ENCODE data around the gene FZD10.

Gene FZD10

GRCh38 chr12:130202201-130202600, 39.9 kb downstream of the FZD10 start:
- TF ChIP-seq CREB1 (IDR thresholded peaks at IDR 0.05; ENCODE audit: low read depth) = no peak
- TF ChIP-seq MAX (IDR thresholded peaks at IDR 0.05) = no peak
- TF ChIP-seq EGR1 (IDR thresholded peaks at IDR 0.05) = no peak
- TF ChIP-seq, protein P1, sequence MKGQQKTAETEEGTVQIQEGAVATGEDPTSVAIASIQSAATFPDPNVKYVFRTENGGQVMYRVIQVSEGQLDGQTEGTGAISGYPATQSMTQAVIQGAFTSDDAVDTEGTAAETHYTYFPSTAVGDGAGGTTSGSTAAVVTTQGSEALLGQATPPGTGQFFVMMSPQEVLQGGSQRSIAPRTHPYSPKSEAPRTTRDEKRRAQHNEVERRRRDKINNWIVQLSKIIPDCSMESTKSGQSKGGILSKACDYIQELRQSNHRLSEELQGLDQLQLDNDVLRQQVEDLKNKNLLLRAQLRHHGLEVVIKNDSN (IDR thresholded peaks at IDR 0.05) = no peak
- no peak for TF ChIP-seq ZBTB7A (IDR thresholded peaks at IDR 0.05; ENCODE audit: low read depth)
- TF ChIP-seq CEBPB (IDR thresholded peaks at IDR 0.05) = no peak
- no peak for TF ChIP-seq TCF12 (IDR thresholded peaks at IDR 0.05; ENCODE audit: low read depth)

GRCh38 chr12:130203151-130203550, 40.9 kb downstream of the FZD10 start:
- no peak for TF ChIP-seq TEAD4 (IDR thresholded peaks at IDR 0.05)
- no peak for TF ChIP-seq MAX (IDR thresholded peaks at IDR 0.05)
- no peak for TF ChIP-seq NFIC (IDR thresholded peaks at IDR 0.05)
- TF ChIP-seq FOXM1 (IDR thresholded peaks at IDR 0.05; ENCODE audit: borderline replicate concordance, low read depth) = no peak
- TF ChIP-seq EP300 (IDR thresholded peaks at IDR 0.05; ENCODE audit: borderline replicate concordance) = no peak

- TF ChIP-seq RAD21 (IDR thresholded peaks at IDR 0.05; ENCODE audit: low read depth) = no peak
- no peak for TF ChIP-seq EGR1 (IDR thresholded peaks at IDR 0.05)
- no peak for TF ChIP-seq ZBTB7A (IDR thresholded peaks at IDR 0.05; ENCODE audit: low read depth)
- no peak for TF ChIP-seq YY1 (IDR thresholded peaks at IDR 0.05; ENCODE audit: low read depth)
Measured at GRCh38 chr12:130204541-130204953, 42.3 kb downstream of the FZD10 start.

DNA sequence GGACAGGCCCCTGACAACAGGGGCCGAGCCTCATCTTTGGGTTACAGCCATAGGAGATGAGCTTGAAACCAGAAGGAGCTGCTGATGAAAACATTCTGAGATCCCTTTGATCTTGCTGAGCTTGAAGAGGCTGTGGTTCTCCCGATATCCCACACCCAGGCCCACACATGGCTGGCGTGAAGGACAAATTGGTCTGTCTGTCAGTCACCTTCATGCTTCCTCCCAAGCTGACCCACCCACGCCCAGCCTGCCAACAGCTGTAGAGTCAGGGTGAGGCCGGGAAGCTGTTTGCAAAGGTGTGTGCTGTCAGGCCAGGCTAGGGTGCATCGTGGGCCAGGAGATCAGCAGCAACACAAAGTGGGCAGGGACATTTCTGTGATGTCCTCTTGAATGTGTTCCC, 43.2 kb downstream of the FZD10 start:
- TF ChIP-seq, protein P2, sequence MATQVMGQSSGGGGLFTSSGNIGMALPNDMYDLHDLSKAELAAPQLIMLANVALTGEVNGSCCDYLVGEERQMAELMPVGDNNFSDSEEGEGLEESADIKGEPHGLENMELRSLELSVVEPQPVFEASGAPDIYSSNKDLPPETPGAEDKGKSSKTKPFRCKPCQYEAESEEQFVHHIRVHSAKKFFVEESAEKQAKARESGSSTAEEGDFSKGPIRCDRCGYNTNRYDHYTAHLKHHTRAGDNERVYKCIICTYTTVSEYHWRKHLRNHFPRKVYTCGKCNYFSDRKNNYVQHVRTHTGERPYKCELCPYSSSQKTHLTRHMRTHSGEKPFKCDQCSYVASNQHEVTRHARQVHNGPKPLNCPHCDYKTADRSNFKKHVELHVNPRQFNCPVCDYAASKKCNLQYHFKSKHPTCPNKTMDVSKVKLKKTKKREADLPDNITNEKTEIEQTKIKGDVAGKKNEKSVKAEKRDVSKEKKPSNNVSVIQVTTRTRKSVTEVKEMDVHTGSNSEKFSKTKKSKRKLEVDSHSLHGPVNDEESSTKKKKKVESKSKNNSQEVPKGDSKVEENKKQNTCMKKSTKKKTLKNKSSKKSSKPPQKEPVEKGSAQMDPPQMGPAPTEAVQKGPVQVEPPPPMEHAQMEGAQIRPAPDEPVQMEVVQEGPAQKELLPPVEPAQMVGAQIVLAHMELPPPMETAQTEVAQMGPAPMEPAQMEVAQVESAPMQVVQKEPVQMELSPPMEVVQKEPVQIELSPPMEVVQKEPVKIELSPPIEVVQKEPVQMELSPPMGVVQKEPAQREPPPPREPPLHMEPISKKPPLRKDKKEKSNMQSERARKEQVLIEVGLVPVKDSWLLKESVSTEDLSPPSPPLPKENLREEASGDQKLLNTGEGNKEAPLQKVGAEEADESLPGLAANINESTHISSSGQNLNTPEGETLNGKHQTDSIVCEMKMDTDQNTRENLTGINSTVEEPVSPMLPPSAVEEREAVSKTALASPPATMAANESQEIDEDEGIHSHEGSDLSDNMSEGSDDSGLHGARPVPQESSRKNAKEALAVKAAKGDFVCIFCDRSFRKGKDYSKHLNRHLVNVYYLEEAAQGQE (IDR thresholded peaks at IDR 0.05; ENCODE audit: low read depth) = no peak
- no peak for TF ChIP-seq FOXM1 (IDR thresholded peaks at IDR 0.05; ENCODE audit: borderline replicate concordance, low read depth)
- TF ChIP-seq MAX (IDR thresholded peaks at IDR 0.05) = no peak
- TF ChIP-seq NFIC (IDR thresholded peaks at IDR 0.05) = no peak
- no peak for TF ChIP-seq TCF12 (IDR thresholded peaks at IDR 0.05; ENCODE audit: low read depth)
- TF ChIP-seq TAF1 (IDR thresholded peaks at IDR 0.05; ENCODE audit: low read depth) = no peak
- TF ChIP-seq RAD21 (IDR thresholded peaks at IDR 0.05; ENCODE audit: low read depth) = no peak
- TF ChIP-seq CREB1 (IDR thresholded peaks at IDR 0.05; ENCODE audit: low read depth) = no peak
- TF ChIP-seq CEBPB (IDR thresholded peaks at IDR 0.05) = no peak
- TF ChIP-seq YY1 (IDR thresholded peaks at IDR 0.05; ENCODE audit: low read depth) = no peak
- no peak for TF ChIP-seq TEAD4 (IDR thresholded peaks at IDR 0.05)
- TF ChIP-seq EP300 (IDR thresholded peaks at IDR 0.05; ENCODE audit: borderline replicate concordance) = no peak
- TF ChIP-seq, protein P1 (IDR thresholded peaks at IDR 0.05) = no peak

DNA sequence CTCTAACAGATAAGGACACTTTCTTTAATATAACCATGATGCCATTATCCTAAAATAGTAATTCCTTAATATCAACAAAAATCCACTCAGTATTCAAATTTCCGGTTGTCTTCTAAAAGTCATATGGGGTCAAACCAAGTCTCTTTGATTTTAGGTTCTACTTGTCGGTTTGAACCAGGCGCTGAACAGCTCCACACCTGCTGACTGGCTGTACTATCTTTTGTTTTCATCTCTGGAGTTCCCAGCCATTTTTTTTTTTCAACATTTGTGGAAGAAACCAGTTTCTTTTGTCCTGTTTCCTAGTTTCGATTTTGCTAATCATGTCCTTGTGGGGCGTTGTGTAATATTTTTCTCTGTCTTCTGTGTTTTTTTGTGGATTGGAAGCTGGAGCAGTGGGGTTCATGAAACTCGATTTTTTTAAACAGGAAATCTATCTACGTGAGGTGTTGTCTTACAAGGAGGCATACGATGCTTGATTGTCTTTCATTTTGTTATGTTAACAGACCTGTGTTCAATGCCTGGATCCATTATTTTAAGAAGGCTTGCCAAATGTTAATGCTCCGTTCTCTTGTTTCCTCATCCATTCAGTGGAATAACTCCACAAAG, 50.2 kb downstream of the FZD10 start:
- TF ChIP-seq EGR1 (IDR thresholded peaks at IDR 0.05) = no peak
- TF ChIP-seq TCF12 (IDR thresholded peaks at IDR 0.05; ENCODE audit: low read depth) = no peak

GRCh38 chr12:130213249-130213648, 51.0 kb downstream of the FZD10 start:
- TF ChIP-seq MAX (IDR thresholded peaks at IDR 0.05) (no peak), ZBTB7A (IDR thresholded peaks at IDR 0.05; ENCODE audit: low read depth) (no peak), RAD21 (IDR thresholded peaks at IDR 0.05; ENCODE audit: low read depth) (no peak), FOXM1 (IDR thresholded peaks at IDR 0.05; ENCODE audit: borderline replicate concordance, low read depth) (no peak), YY1 (IDR thresholded peaks at IDR 0.05; ENCODE audit: low read depth) (no peak)
- TF ChIP-seq, protein P2 (IDR thresholded peaks at IDR 0.05; ENCODE audit: low read depth) = no peak
